IMR-90 (cell line): ENCODE data around the gene MACIR. TPM values are rescaled to one million over a fixed set of nuclear protein-coding genes. Genes with fewer than 3 reads are reported as not detected.
A peak's percentile ranks its signal among the peaks of the same experiment; 100 is the strongest.

Experiments used
- ATAC-seq: fragments of 200-7000 bp; cut with Tn5 transposase; 2 replicates; pipeline ENCODE4 v1.9.1; 2020; ENCODE audit warnings: low read depth, mild to moderate bottlenecking, moderate library complexity
- BruUV-seq: library from RNA; stranded (reverse); fragments of 400-500 nt; replicated peaks from 2 replicates; lab custom pipeline; 2021; lab: Mats Ljungman, UMichigan
- CTCF ChIA-PET: fragments of 300-600 bp; formaldehyde crosslinking; extraction: SDS; loops from one replicate; lab custom pipeline; 2021; ENCODE audit warnings: antibody characterized with exemption; lab: Yijun Ruan, JAX
- POLR2A ChIA-PET: fragments of 300-600 bp; sonication (Branson Sonifier 250); formaldehyde crosslinking; loops from one replicate; lab custom pipeline; 2022; ENCODE audit warnings: antibody characterized with exemption; ENCODE audit not compliant: unreplicated experiment; lab: Charles Lee
- DNase-seq: peaks from one replicate; pipeline ENCODE4 v3.0.0; 2013
- H2AFZ ChIP-seq: replicated peaks from 2 replicates; pipeline ENCODE3; 2013; ENCODE audit warnings: low read length, mild to moderate bottlenecking; ENCODE audit not compliant: poor library complexity
- H2AK5ac ChIP-seq: 2 replicates; pipeline ENCODE4 v1.6.1; 2013; ENCODE audit warnings: low read depth, low read length, inconsistent platforms
- H2AK9ac ChIP-seq: replicated peaks from 2 replicates; pipeline ENCODE3; 2013; ENCODE audit warnings: mild to moderate bottlenecking, low read depth, low read length, moderate library complexity; ENCODE audit not compliant: poor library complexity
- H2BK120ac ChIP-seq: 2 replicates; pipeline ENCODE4 v1.6.1; 2013; ENCODE audit warnings: low read depth, low read length, inconsistent platforms
- H2BK15ac ChIP-seq: 3 replicates; pipeline ENCODE4 v1.6.1; 2013; ENCODE audit warnings: low read depth, low read length, inconsistent platforms
- H2BK20ac ChIP-seq: 2 replicates; pipeline ENCODE4 v1.6.1; 2013; ENCODE audit warnings: low read depth, mild to moderate bottlenecking, inconsistent platforms, low read length, moderate library complexity
- H2BK5ac ChIP-seq: 2 replicates; pipeline ENCODE4 v1.6.1; 2013; ENCODE audit warnings: mild to moderate bottlenecking, low read depth, low read length, inconsistent platforms; ENCODE audit not compliant: poor library complexity, severe bottlenecking
- H3K14ac ChIP-seq: replicated peaks from 2 replicates; pipeline ENCODE4 v1.6.1; 2013; ENCODE audit warnings: low read depth, low read length, inconsistent platforms
- H3K18ac ChIP-seq: 2 replicates; pipeline ENCODE4 v1.6.1; 2013; ENCODE audit warnings: low read depth, low read length, control low read depth
- H3K23ac ChIP-seq: 2 replicates; pipeline ENCODE4 v1.6.1; 2013; ENCODE audit warnings: low read depth, low read length, inconsistent platforms
- H3K27ac ChIP-seq: 2 replicates; pipeline ENCODE4 v1.5.1; 2013; ENCODE audit warnings: mild to moderate bottlenecking, control low read depth, low read length; ENCODE audit not compliant: insufficient read depth
- H3K27me3 ChIP-seq: 2 replicates; pipeline ENCODE4 v1.6.1; 2013; ENCODE audit warnings: low read length; ENCODE audit not compliant: control insufficient read depth, insufficient read depth
- H3K36me3 ChIP-seq: 2 replicates; pipeline ENCODE4 v1.6.1; 2013; ENCODE audit warnings: low read length, mixed read lengths; ENCODE audit not compliant: control insufficient read depth, insufficient read depth
- H3K4ac ChIP-seq: 2 replicates; pipeline ENCODE4 v1.6.1; 2013; ENCODE audit warnings: low read depth, low read length, inconsistent platforms
- H3K4me1 ChIP-seq: 2 replicates; pipeline ENCODE4 v1.6.1; 2013; ENCODE audit warnings: low read length, mixed read lengths; ENCODE audit not compliant: control insufficient read depth, insufficient read depth
- H3K4me2 ChIP-seq: 2 replicates; pipeline ENCODE4 v1.6.1; 2013; ENCODE audit warnings: low read depth, mild to moderate bottlenecking, control low read depth, low read length, moderate library complexity
- H3K4me3 ChIP-seq: 2 replicates; pipeline ENCODE4 v1.5.1; 2013; ENCODE audit warnings: low read depth, mild to moderate bottlenecking, control low read depth, low read length, moderate library complexity; ENCODE audit not compliant: insufficient read depth
- H3K56ac ChIP-seq: 2 replicates; pipeline ENCODE4 v1.6.1; 2013; ENCODE audit warnings: low read length, inconsistent platforms; ENCODE audit not compliant: insufficient read depth; ENCODE audit errors: extremely low read depth
- H3K79me1 ChIP-seq, 2 experiments: 2 replicates each; pipeline ENCODE4 v1.6.1; 2013; ENCODE audit warnings: low read length in 2 of 2, inconsistent platforms in 1 of 2, low read depth in 1 of 2
- H3K9ac ChIP-seq: 2 replicates; pipeline ENCODE4 v1.6.1; 2013; ENCODE audit warnings: low read depth, low read length, control low read depth
- H3K9me1 ChIP-seq: 2 replicates; pipeline ENCODE4 v1.6.1; 2013; ENCODE audit warnings: low read length, inconsistent platforms; ENCODE audit not compliant: insufficient read depth
- H3K9me3 ChIP-seq: 2 replicates; pipeline ENCODE4 v1.6.1; 2013; ENCODE audit warnings: low read length; ENCODE audit not compliant: control insufficient read depth, insufficient read depth
- H4K20me1 ChIP-seq: 2 replicates; pipeline ENCODE4 v1.6.1; 2013; ENCODE audit warnings: low read length, inconsistent platforms; ENCODE audit not compliant: insufficient read depth
- H4K5ac ChIP-seq: 2 replicates; pipeline ENCODE4 v1.6.1; 2013; ENCODE audit warnings: mild to moderate bottlenecking, low read depth, low read length, control low read depth
- H4K8ac ChIP-seq, 2 experiments: 2 replicates each; pipeline ENCODE4 v1.6.1; 2013; ENCODE audit warnings: low read depth in 2 of 2, low read length in 2 of 2, control low read depth in 1 of 2, inconsistent platforms in 1 of 2
- H4K91ac ChIP-seq: 2 replicates; pipeline ENCODE4 v1.6.1; 2013; ENCODE audit warnings: low read depth, low read length, inconsistent platforms; ENCODE audit not compliant: insufficient read depth
- FOS ChIP-seq: fragments of 150-350 bp; IDR thresholded peaks from 2 replicates; pipeline ENCODE4 v1.6.1; 2016; ENCODE audit warnings: low read depth, low read length
- WGBS, 2 experiments: methylation state at CpG; one replicate each; pipeline versions ENCODE4 v1.1.5 to v1.1.7; 2013; ENCODE audit warnings: missing lambda C conversion rate in 2 of 2; ENCODE audit not compliant: insufficient read length in 1 of 2; ENCODE audit errors: extremely low coverage in 2 of 2; 5-methylcytosine and 5-hydroxymethylcytosine counted together
- dilution Hi-C: fragments of 300-500 bp; cut with HindIII; formaldehyde crosslinking; loops from one replicate; pipeline ENCODE4 v1.14.3; 2018; ENCODE audit warnings: low sequenced_read_pairs; ENCODE audit not compliant: unreplicated experiment
- in situ Hi-C: fragments of 300-500 bp; cut with MboI; formaldehyde crosslinking; loops from 3 replicates; pipeline ENCODE4 v1.14.3; 2019; ENCODE audit warnings: low sequenced_read_pairs, inconsistent platforms, mixed read lengths
- intact Hi-C: fragments of 100-400 bp; cut with micrococcal nuclease; formaldehyde crosslinking; loops from 2 replicates; pipeline ENCODE4 v1.10.0; 2022
- polyA plus RNA-seq, 3 experiments: library from polyadenylated mRNA; depleted of rRNA; stranded (reverse); fragments of >200 nt; gene quantifications; 2 replicates each; pipeline ENCODE4 v1.2.3, GENCODE V29; 2012; ENCODE audit warnings: low replicate concordance in 1 of 3
- total RNA-seq: library from RNA; depleted of rRNA; stranded (reverse); fragments of >200 nt; gene quantifications from 2 replicates; pipeline ENCODE4 v1.2.3, GENCODE V29; 2012

Gene MACIR
- total and polyA plus RNA-seq, 2 of the 4 experiments (the other 2 are of a cell fraction): 11.1 to 21.3 TPM

GRCh38 chr5:103293719-103294118 lies 35.2 kb downstream of the MACIR start:
- H2AFZ ChIP-seq: no peak overlapping the region
- H2BK120ac ChIP-seq: no peak overlapping the region
- H4K5ac ChIP-seq: no peak overlapping the region
- H3K9me1 ChIP-seq: no peaks in the 10 kb centered on the region
- no peak overlapping the region for H4K91ac ChIP-seq
- in situ Hi-C loops: no loop called here
- no peak overlapping the region for H3K4me2 ChIP-seq
- no peak overlapping the region for H3K18ac ChIP-seq
- no peak overlapping the region for H3K56ac ChIP-seq
- DNase-seq: no peak
- no peak overlapping the region for H3K4ac ChIP-seq
- H3K27ac ChIP-seq: no peak overlapping the region
- WGBS, 2 experiments: no CpG with 5 or more reads among the region's 3 CpGs
- H2BK5ac ChIP-seq: no peak overlapping the region
- no peak overlapping the region for H3K23ac ChIP-seq
- no peak overlapping the region for H2AK9ac ChIP-seq
- H2AK5ac ChIP-seq: no peak overlapping the region
- H3K4me3 ChIP-seq: no peak overlapping the region
- POLR2A ChIA-PET: no interaction called here
- no peaks in the 10 kb centered on the region for H3K27me3 ChIP-seq
- no peaks in the 10 kb centered on the region for H3K79me1 ChIP-seq
- no peak overlapping the region for H2BK20ac ChIP-seq
- no peaks in the 10 kb centered on the region for H4K20me1 ChIP-seq
- peaks cover 1% of the 10 kb centered on the region; the same call in 1 of the 2 replicates for H3K4me1 ChIP-seq
- CTCF ChIA-PET: no interaction called here
- dilution Hi-C loops: no loop called here
- peak; percentile 42 for ATAC-seq
- no peak overlapping the region for H3K14ac ChIP-seq
- no TSS peak for BruUV-seq
- intact Hi-C loops: loop anchor here (2.0 kb wide), 1 partner anchor 35 kb away; the partner anchor contains the start of gene MACIR
- no peak overlapping the region for H3K9ac ChIP-seq
- H2BK15ac ChIP-seq: no peak overlapping the region
- TF ChIP-seq FOS: no peak
- no peak overlapping the region for H4K8ac ChIP-seq
- no peaks in the 10 kb centered on the region for H3K36me3 ChIP-seq
- H3K9me3 ChIP-seq: no peaks in the 10 kb centered on the region
